Measurements from ENCODE around the gene TMEM247. TPM values are rescaled to one million over a fixed set of nuclear protein-coding genes. Genes with fewer than 3 reads are reported as not detected.

The TMEM247 gene
- total and polyA plus RNA-seq, 4 donors, result not detected

DNA sequence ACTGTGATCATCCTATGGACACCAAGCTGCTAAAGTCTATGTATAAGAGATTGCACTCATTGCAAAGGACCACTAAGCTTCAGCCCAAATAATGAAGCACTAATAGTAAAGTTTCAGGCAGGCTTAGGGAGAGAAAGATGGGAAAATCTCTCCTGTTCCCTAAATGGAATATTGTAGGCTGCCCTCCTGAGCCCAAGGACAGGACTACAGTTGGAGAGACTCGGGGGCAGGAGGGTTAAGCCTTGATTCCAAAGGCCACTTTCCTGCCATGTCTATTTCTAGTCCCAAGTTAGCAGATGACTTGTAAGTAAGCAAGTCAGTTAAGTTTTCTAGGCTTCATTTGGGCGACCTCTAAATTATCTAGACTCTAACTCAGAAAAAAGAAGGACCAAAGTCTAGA is 9.0 kb downstream of the TMEM247 start:
- 80% methylated on average over 2 of the region's 2 CpGs for WGBS
- Histone ChIP-seq H3K4me1 (ENCODE audit: control insufficient read depth in 4 of 4, insufficient read depth in 4 of 4, low read length in 3 of 4) (peaks cover 0 to 6% (median 2%) of the 10 kb centered on the region in 4 donors), H3K27ac (ENCODE audit: low read depth in 1 of 2, low read length in 2 of 2) (peak overlapping the region in 1 of 2 donors; percentile 4)

DNA sequence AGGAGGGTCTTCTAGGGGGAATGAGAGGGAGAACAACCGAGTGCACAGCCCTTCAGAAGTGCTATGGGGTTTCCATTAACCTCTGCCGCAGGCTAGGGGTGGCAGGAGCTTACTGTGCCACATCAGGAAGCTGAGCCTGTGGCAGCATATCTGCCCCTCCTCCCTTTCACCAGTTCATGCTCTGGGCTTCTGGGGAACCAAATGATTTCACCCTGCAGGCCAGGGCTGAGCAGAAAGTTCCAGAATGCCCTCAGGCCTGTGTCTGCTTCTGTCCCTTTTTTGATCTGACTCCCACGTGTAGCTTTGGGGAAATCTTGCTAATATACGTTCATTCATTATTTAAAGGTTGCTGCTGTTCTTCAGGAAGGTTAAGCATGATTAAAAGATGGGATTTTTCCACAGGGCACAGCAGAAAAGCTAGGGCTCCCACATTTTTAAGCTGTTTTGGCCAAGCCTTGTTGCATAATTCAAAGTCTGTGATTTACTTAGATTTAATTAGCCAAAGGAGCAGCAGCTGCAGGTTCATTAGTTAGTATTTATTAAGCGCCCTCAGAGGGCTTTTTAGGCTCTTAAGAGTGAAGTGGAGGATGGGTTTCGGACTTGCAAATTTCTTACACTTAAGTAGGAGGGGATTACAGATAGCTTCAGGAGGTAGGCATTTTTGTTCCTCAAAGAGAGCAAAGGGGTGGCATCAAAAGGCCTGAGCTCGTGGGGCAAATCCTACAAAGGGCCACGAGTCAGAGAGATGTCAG is 10.2 kb downstream of the TMEM247 start:
- no peak overlapping the region for H3K4me3 ChIP-seq (ENCODE audit: low read depth in 1 of 3, low read length in 3 of 3)
- no peak for DNase-seq (ENCODE audit: low spot score)
- 83% methylated on average over 8 of the region's 8 CpGs for WGBS
- H3K27ac ChIP-seq (ENCODE audit: low read depth in 1 of 2, low read length in 2 of 2), result no peak overlapping the region
- no peaks in the 10 kb centered on the region for H3K9me3 ChIP-seq (ENCODE audit: control insufficient read depth in 4 of 4, low read length in 3 of 4)
- no peak overlapping the region for H3K9ac ChIP-seq (ENCODE audit: low read depth in 1 of 2, low read length in 2 of 2)
- TF ChIP-seq, protein P1, sequence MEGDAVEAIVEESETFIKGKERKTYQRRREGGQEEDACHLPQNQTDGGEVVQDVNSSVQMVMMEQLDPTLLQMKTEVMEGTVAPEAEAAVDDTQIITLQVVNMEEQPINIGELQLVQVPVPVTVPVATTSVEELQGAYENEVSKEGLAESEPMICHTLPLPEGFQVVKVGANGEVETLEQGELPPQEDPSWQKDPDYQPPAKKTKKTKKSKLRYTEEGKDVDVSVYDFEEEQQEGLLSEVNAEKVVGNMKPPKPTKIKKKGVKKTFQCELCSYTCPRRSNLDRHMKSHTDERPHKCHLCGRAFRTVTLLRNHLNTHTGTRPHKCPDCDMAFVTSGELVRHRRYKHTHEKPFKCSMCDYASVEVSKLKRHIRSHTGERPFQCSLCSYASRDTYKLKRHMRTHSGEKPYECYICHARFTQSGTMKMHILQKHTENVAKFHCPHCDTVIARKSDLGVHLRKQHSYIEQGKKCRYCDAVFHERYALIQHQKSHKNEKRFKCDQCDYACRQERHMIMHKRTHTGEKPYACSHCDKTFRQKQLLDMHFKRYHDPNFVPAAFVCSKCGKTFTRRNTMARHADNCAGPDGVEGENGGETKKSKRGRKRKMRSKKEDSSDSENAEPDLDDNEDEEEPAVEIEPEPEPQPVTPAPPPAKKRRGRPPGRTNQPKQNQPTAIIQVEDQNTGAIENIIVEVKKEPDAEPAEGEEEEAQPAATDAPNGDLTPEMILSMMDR (IDR thresholded peaks at IDR 0.05; ENCODE audit: low read depth, low read length, missing input control), result no peak
- TF ChIP-seq YY1 (IDR thresholded peaks at IDR 0.05) (no peak), SP1 (IDR thresholded peaks at IDR 0.05) (no peak), GABPA (IDR thresholded peaks at IDR 0.05 in 1 of 2, conservative IDR thresholded peaks at IDR 0.05 in 1 of 2) (no peak), TAF1 (conservative IDR thresholded peaks at IDR 0.05) (no peak), RXRA (IDR thresholded peaks at IDR 0.05) (no peak), NR2F2 (IDR thresholded peaks at IDR 0.05) (no peak)
- TF ChIP-seq, protein P2, sequence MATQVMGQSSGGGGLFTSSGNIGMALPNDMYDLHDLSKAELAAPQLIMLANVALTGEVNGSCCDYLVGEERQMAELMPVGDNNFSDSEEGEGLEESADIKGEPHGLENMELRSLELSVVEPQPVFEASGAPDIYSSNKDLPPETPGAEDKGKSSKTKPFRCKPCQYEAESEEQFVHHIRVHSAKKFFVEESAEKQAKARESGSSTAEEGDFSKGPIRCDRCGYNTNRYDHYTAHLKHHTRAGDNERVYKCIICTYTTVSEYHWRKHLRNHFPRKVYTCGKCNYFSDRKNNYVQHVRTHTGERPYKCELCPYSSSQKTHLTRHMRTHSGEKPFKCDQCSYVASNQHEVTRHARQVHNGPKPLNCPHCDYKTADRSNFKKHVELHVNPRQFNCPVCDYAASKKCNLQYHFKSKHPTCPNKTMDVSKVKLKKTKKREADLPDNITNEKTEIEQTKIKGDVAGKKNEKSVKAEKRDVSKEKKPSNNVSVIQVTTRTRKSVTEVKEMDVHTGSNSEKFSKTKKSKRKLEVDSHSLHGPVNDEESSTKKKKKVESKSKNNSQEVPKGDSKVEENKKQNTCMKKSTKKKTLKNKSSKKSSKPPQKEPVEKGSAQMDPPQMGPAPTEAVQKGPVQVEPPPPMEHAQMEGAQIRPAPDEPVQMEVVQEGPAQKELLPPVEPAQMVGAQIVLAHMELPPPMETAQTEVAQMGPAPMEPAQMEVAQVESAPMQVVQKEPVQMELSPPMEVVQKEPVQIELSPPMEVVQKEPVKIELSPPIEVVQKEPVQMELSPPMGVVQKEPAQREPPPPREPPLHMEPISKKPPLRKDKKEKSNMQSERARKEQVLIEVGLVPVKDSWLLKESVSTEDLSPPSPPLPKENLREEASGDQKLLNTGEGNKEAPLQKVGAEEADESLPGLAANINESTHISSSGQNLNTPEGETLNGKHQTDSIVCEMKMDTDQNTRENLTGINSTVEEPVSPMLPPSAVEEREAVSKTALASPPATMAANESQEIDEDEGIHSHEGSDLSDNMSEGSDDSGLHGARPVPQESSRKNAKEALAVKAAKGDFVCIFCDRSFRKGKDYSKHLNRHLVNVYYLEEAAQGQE (IDR thresholded peaks at IDR 0.05), result no peak
- no peaks in the 10 kb centered on the region for H3K27me3 ChIP-seq (ENCODE audit: control insufficient read depth in 4 of 4, insufficient read depth in 4 of 4, low read length in 3 of 4)
- no peaks in the 10 kb centered on the region for H3K36me3 ChIP-seq (ENCODE audit: control insufficient read depth in 4 of 4, insufficient read depth in 3 of 4, low read depth in 1 of 4, low read length in 3 of 4)
- H3K4me1 ChIP-seq (ENCODE audit: control insufficient read depth in 4 of 4, insufficient read depth in 4 of 4, low read length in 3 of 4), result peaks cover 0 to 6% (median 2%) of the 10 kb centered on the region in 4 donors

More for the DNA sequence above, 9.0 kb downstream of the TMEM247 start:
- no peak for DNase-seq (ENCODE audit: low spot score)
- TF ChIP-seq HNF4G (IDR thresholded peaks at IDR 0.05), result no peak
- peak in 1 of 2 donors; percentile 18 for TF ChIP-seq HNF4A (conservative IDR thresholded peaks at IDR 0.05)
- TF ChIP-seq TAF1 (conservative IDR thresholded peaks at IDR 0.05), result no peak
- TF ChIP-seq FOXA1 (IDR thresholded peaks at IDR 0.05), result no peak
- no peak for TF ChIP-seq RAD21 (IDR thresholded peaks at IDR 0.05)
- TF ChIP-seq, protein P3, sequence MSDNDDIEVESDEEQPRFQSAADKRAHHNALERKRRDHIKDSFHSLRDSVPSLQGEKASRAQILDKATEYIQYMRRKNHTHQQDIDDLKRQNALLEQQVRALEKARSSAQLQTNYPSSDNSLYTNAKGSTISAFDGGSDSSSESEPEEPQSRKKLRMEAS (IDR thresholded peaks at IDR 0.05), result no peak
- TF ChIP-seq GABPA (IDR thresholded peaks at IDR 0.05 in 1 of 2, conservative IDR thresholded peaks at IDR 0.05 in 1 of 2), result no peak
- TF ChIP-seq FOXA2 (IDR thresholded peaks at IDR 0.05), result no peak
- no peak overlapping the region for H3K4me3 ChIP-seq (ENCODE audit: low read depth in 1 of 3, low read length in 3 of 3)
- no peaks in the 10 kb centered on the region for H3K36me3 ChIP-seq (ENCODE audit: control insufficient read depth in 4 of 4, insufficient read depth in 3 of 4, low read depth in 1 of 4, low read length in 3 of 4)
- no peaks in the 10 kb centered on the region for H3K9me3 ChIP-seq (ENCODE audit: control insufficient read depth in 4 of 4, low read length in 3 of 4)
- no peak overlapping the region for H3K9ac ChIP-seq (ENCODE audit: low read depth in 1 of 2, low read length in 2 of 2)
- no peaks in the 10 kb centered on the region for H3K27me3 ChIP-seq (ENCODE audit: control insufficient read depth in 4 of 4, insufficient read depth in 4 of 4, low read length in 3 of 4)
